GM19240 (cell line): ENCODE measurements around the gene RAB5IF.
"Not testable (repeated sequence)": the region's sequence is repeated elsewhere in the genome, so short reads cannot be mapped to it uniquely, and the experiment has no call there.

ENCODE experiments used
- DNase-seq: peaks from one replicate; pipeline ENCODE4 v3.0.0; 2011; ENCODE audit warnings: low spot score; ENCODE audit not compliant: insufficient read length

Gene RAB5IF

GRCh38 chr20:36585410-36586125, 20.0 kb upstream of the RAB5IF start:
- DNase-seq: no peak

GRCh38 chr20:36587388-36588070, 18.1 kb upstream of the RAB5IF start:
- no peak for DNase-seq

GRCh38 chr20:36591281-36591680, 14.3 kb upstream of the RAB5IF start:
- no peak for DNase-seq

GRCh38 chr20:36591854-36592641, 13.5 kb upstream of the RAB5IF start:
- DNase-seq: no peak

GRCh38 chr20:36593347-36593929, 12.1 kb upstream of the RAB5IF start:
- DNase-seq: no peak

- no peak for DNase-seq
Measured at GRCh38 chr20:36599912-36600345, 5.7 kb upstream of the RAB5IF start.

GRCh38 chr20:36601540-36601939, 4.0 kb upstream of the RAB5IF start:
- DNase-seq: no peak

GRCh38 chr20:36604952-36605398, 604 bp upstream of the RAB5IF start:
- no peak for DNase-seq

- no peak for DNase-seq
Measured at GRCh38 chr20:36606158-36607066, 833 bp downstream of the RAB5IF start.

- no peak for DNase-seq
Measured at GRCh38 chr20:36607586-36608387, 2.2 kb downstream of the RAB5IF start.

- DNase-seq: not testable (repeated sequence)
Measured at GRCh38 chr20:36608388-36608728, 2.8 kb downstream of the RAB5IF start.

- DNase-seq: no peak
Measured at GRCh38 chr20:36611625-36612024, 6.0 kb downstream of the RAB5IF start.

- DNase-seq: no peak
Measured at GRCh38 chr20:36613974-36614373, 8.4 kb downstream of the RAB5IF start.

- DNase-seq: no peak
Measured at GRCh38 chr20:36614781-36615557, 9.4 kb downstream of the RAB5IF start.

- DNase-seq: no peak
Measured at GRCh38 chr20:36620917-36621316, 15.3 kb downstream of the RAB5IF start.

GRCh38 chr20:36623444-36623843, 17.9 kb downstream of the RAB5IF start:
- DNase-seq: no peak

GRCh38 chr20:36624068-36624943, 18.7 kb downstream of the RAB5IF start:
- no peak for DNase-seq

- no peak for DNase-seq
Measured at GRCh38 chr20:36624944-36625324, 19.4 kb downstream of the RAB5IF start.
